ENCODE measurements around the gene TSPAN3. TPM values are rescaled to one million over a fixed set of nuclear protein-coding genes. Genes with fewer than 3 reads are reported as not detected.
A peak's percentile ranks its signal among the peaks of the same experiment; 100 is the strongest.

The TSPAN3 gene
- total and polyA plus RNA-seq, 12 donors, result 52.2 to 159 (median 98.7) TPM

- peaks cover 0 to 68% (median 9%) of the 10 kb centered on the region in 9 donors for H3K4me1 ChIP-seq
- H3K27me3 ChIP-seq, result no peaks in the 10 kb centered on the region
- intact Hi-C loops (cut with DNase I), result loop anchor here in 6 of 10 donors (5.0 to 10.0 kb wide), 5 partner anchors 46 to 527 kb away; no protein-coding TSS in a partner anchor
- no peaks in the 10 kb centered on the region for H3K9me3 ChIP-seq
- H3K4me3 ChIP-seq, result no peak overlapping the region
- H3K36me3 ChIP-seq, result peaks cover 0 to 22% (median 0%) of the 10 kb centered on the region in 9 donors
- ATAC-seq (no peak), DNase-seq (no peak)
- 83 to 87% methylated on average over 6 of the region's 6 CpGs for WGBS, 2 donors
- TF ChIP-seq CTCF (IDR thresholded peaks at IDR 0.05), result no peak
- peak overlapping the region in 1 of 10 donors; percentile 80 for H3K27ac ChIP-seq
Measured at GRCh38 chr15:77020348-77021087, 50.4 kb downstream of the TSPAN3 start.

DNA sequence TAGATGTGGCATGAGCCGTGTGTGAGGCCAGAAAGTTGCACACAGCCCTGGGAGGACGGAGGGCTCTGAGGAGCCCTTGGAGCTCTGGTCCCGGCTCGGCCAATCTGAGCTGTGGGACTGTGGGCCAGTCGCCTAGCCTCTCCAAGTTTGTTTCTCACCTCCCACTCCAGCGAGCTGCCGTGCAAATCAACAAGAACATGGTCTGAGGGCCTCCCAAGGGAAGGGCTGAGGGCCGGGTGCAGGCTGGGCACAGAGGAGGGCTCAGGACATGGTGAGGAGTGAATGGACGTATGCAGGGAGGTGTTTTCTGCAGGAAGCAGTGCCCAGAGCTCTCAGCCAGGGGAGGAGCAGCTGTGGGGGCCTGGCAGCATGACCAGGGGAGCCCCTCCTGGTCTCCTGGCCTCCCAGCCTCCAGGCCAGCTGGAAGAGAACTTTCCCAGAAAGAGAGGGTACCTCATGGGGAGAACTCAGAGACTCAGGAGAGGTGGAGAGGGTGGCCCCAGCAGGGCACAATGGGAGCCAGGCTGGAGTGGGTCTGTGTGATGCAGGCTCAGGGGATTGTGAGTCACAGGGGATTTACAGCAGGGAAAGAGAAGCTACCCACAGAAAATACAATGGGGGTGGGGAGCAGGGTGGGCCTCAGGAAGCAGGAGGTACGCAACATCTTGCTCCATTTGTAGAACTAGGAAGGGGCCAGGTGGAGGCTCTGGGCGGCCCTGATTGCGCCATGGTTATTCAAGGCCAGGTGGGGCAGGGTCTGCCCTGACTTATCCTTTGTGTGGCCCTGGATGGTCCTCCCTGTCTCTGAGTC lies 51.2 kb downstream of the TSPAN3 start:
- Histone ChIP-seq H3K27ac (peak overlapping the region in 1 of 10 donors; percentile 57), H3K36me3 (peaks cover 0 to 16% (median 0%) of the 10 kb centered on the region in 9 donors), H3K9me3 (no peaks in the 10 kb centered on the region), H3K4me3 (no peak overlapping the region), H3K27me3 (no peaks in the 10 kb centered on the region), H3K4me1 (peaks cover 0 to 76% (median 11%) of the 10 kb centered on the region in 9 donors)
- intact Hi-C loops (cut with DNase I), result loop anchor here in 7 of 10 donors (5.0 to 10.0 kb wide), 5 partner anchors 45 to 528 kb away; no protein-coding TSS in a partner anchor
- no peak for ATAC-seq
- WGBS, 2 donors, result 77 to 84% methylated on average over 12 of the region's 12 CpGs
- DNase-seq, result no peak
- TF ChIP-seq CTCF (IDR thresholded peaks at IDR 0.05), result no peak

DNA sequence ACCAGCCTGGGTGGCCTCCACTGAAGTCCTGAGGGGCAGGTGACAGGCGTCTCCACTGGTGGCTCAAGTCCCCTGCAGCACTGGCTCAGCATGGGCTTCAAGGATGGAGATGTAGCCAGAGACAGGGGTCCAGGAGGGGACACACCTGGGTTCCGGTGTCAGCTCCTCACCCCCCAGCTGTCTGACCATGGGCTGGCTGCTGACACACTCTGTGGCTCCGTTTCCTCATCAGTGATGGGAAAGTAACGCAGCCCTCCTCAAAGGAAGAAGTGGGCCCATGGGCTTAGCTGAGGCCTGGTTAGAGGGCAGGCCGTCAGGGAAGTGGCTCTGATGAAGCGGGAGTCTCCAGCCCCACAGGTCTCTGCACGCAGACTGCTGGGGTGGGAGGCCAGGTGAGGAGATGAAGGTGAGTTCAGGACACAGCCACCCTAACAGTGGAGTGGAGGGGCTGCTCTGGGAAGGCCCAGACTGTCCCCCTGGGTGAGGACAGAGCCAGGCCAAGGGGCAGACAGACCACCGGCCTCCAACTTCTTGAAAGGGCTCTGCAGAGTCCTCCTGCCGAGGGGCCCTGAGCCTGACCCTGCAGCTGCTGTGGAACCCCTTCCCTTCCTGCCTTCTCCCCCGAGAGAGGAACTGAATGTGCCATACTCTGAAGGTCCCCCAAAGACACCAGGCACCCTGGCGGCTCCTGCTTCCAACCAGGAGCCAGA lies 52.0 kb downstream of the TSPAN3 start:
- Histone ChIP-seq H3K4me3 (no peak overlapping the region), H3K27ac (peak overlapping the region in 1 of 10 donors; percentile 57), H3K4me1 (peaks cover 0 to 80% (median 11%) of the 10 kb centered on the region in 9 donors), H3K27me3 (no peaks in the 10 kb centered on the region), H3K9me3 (no peaks in the 10 kb centered on the region), H3K36me3 (peaks cover 0 to 15% (median 0%) of the 10 kb centered on the region in 9 donors)
- WGBS, 2 donors, result 93 to 98% methylated on average over 11 of the region's 11 CpGs
- no peak for DNase-seq
- intact Hi-C loops (cut with DNase I), result loop anchor here in 2 of 10 donors (5.0 kb wide), 2 partner anchors 47 to 528 kb away; no protein-coding TSS in a partner anchor
- TF ChIP-seq CTCF (IDR thresholded peaks at IDR 0.05), result no peak
- ATAC-seq, result no peak

Measured in heart right ventricle (tissue), 16 donors.